GM12801 (cell line): ENCODE data around the gene PREX1.

Experiments
- TF ChIP-seq, protein P1 (sequence below): IDR thresholded peaks from one replicate; pipeline ENCODE4 v1.5.1; 2011; ENCODE audit warnings: control low read depth; ENCODE audit not compliant: insufficient read length; ENCODE audit errors: extremely low read depth

PREX1 gene

GRCh38 chr20:48843057-48843806 lies 15.4 kb upstream of the PREX1 start:
- TF ChIP-seq, protein P1, sequence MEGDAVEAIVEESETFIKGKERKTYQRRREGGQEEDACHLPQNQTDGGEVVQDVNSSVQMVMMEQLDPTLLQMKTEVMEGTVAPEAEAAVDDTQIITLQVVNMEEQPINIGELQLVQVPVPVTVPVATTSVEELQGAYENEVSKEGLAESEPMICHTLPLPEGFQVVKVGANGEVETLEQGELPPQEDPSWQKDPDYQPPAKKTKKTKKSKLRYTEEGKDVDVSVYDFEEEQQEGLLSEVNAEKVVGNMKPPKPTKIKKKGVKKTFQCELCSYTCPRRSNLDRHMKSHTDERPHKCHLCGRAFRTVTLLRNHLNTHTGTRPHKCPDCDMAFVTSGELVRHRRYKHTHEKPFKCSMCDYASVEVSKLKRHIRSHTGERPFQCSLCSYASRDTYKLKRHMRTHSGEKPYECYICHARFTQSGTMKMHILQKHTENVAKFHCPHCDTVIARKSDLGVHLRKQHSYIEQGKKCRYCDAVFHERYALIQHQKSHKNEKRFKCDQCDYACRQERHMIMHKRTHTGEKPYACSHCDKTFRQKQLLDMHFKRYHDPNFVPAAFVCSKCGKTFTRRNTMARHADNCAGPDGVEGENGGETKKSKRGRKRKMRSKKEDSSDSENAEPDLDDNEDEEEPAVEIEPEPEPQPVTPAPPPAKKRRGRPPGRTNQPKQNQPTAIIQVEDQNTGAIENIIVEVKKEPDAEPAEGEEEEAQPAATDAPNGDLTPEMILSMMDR = no peak

DNA sequence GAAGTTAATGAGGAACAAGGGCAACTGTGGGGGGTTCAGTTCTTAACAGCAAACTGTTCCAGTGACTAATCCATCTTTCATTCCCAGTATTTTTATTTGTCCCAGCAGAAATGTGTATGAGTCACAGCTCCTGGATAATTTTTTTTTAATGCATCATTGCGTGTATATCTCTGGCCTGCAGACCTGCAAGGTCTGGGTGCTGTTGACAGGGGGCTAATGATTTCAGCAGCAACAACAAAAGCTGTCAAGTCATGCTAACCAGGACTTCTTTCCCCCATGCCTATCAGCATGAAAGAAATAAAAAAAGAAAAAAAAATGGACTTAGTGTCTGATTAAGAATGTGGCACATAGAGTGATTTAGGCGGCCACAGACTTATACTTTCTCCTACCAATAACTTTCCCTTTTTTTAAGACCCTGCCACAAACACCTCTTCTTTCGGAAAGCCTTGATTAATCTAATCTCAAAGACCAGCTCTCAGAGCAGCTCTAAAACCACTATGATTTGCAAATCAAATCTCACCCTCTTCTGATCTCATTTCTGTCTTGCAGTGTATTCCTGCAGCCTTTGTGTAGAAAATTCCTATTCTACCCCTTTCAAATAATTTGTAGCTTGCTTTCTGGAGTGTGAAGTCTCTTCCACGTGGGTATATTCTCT lies 14.2 kb upstream of the PREX1 start:
- TF ChIP-seq, protein P1 = no peak

GRCh38 chr20:48841196-48841874 lies 13.5 kb upstream of the PREX1 start:
- TF ChIP-seq, protein P1 = no peak

DNA sequence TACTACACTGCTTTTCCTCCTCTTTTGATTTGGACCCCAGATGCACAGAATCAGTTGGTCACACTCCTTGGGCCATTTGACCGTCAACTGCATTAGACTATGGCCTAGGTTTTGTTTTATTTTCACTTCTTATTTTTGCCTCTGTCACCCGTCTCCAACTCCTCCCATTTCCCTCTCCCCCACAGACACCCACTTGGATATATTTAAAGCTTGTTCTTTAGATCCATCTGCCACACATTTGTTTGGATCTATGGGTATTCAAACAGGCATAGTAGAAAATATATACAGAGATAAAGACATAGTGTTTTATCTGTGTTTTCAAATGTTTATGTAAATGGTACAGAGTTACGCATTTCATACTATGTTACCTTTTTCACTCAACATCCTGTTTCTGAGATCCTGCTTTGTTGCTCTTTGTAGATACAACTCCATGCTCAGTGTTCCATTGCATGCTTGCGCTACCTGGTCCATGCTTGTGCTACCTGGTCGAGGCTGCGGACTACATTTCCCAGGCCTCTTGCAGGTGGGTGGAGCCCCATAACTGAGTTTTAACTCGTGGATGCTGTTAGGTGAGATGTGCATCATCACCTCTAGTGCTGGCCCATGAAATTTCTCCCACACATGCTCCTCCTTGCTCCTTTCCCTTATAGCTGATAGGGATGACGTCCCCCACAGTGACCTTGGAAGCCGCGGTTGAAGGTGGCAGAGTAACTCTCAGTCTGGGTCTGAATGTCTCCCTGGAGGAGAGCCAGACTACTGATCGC lies 11.5 kb upstream of the PREX1 start:
- TF ChIP-seq, protein P1 = no peak

DNA sequence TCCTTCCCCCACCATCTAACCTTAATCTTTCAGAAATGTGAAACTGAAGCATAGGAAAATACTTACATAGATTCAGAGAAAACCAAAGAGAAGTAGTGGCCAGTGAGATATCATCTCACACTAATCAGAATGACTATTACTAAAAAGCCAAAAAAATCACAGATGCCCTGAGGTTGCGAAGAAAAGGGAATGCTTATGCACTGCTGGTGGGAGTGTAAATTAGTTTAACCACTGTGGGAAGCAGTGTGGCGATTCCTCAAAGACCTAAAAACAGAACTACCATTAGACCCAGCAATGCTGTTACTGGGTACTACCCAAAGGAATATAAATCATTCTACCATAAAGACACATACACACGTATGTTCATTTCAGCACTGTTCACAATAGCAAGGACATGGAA lies 9.2 kb upstream of the PREX1 start:
- TF ChIP-seq, protein P1 = no peak

GRCh38 chr20:48835390-48835789 lies 7.6 kb upstream of the PREX1 start:
- TF ChIP-seq, protein P1 = no peak

DNA sequence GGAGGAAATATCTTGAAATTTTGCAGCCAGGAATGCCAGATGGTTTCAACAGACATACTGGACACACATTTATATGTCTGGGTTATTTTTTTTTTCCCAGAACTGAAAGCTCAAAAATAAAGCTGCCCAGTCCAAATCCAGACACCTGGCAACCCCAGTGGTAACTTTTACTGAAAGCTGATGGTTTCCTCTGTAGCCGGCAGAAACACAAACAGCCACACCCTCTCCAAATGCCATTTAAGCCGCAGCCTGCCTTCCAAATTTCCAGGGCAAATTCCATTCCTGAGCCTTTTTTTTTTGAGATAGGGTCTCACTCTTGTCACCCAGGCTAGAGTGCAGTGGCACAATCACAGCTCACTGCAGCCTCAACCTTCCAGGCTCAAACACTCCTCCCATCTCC lies 6.5 kb upstream of the PREX1 start:
- TF ChIP-seq, protein P1 = no peak
